ENCODE results near the gene SAPCD1. TPM values are rescaled to one million over a fixed set of nuclear protein-coding genes. Genes with fewer than 3 reads are reported as not detected.

The SAPCD1 gene
- total and polyA plus RNA-seq, 10 of the 15 experiments (the other 5 are each of a cell fraction or from before 2014, with no cell fraction given) = 1.6 to 13.0 (median 5.4) TPM

- peak; percentile 60; the same call in 1 of the 2 replicates for TF ChIP-seq MLLT1 (IDR thresholded peaks at IDR 0.05)
- peak; percentile 84 for TF ChIP-seq MEF2B (IDR thresholded peaks at IDR 0.05; ENCODE audit: partially characterized antibody, poor library complexity, severe bottlenecking)
- TF ChIP-seq CBFB (IDR thresholded peaks at IDR 0.05; ENCODE audit: low read depth) = no peak
- TF ChIP-seq MXI1 (IDR thresholded peaks at IDR 0.05; ENCODE audit: low read depth, low read length) = peak; percentile 69
- TF ChIP-seq FOXK2 (IDR thresholded peaks at IDR 0.05) = no peak
- TF ChIP-seq IRF4 (IDR thresholded peaks at IDR 0.05; ENCODE audit: low read depth, low read length) = 0 out of 2 replicates have a peak, but pooled peaks have one; percentile 42
- TF ChIP-seq IRF3 (IDR thresholded peaks at IDR 0.05) = no peak
- no peak for TF ChIP-seq E2F8 (IDR thresholded peaks at IDR 0.05; ENCODE audit: low read depth, partially characterized antibody)
- no peak for TF ChIP-seq ZNF207 (IDR thresholded peaks at IDR 0.05; ENCODE audit: borderline replicate concordance)
- no peak for TF ChIP-seq TAF1 (IDR thresholded peaks at IDR 0.05; ENCODE audit: borderline replicate concordance, low read depth, low read length)
- no peak for TF ChIP-seq NFXL1 (IDR thresholded peaks at IDR 0.05; ENCODE audit: borderline replicate concordance)
- no peak; the same call in none of the 2 replicates for TF ChIP-seq POLR2AphosphoS5 (IDR thresholded peaks at IDR 0.05; ENCODE audit: low read length)
- peak; percentile 73 for TF ChIP-seq POLR2A (IDR thresholded peaks at IDR 0.05; ENCODE audit: low read depth, low read length)
- 0 out of 2 replicates have a peak, but pooled peaks have one; percentile 42 for TF ChIP-seq RELB (IDR thresholded peaks at IDR 0.05; ENCODE audit: low read depth)
- TF ChIP-seq POU2F2 (IDR thresholded peaks at IDR 0.05; ENCODE audit: borderline replicate concordance, low read depth, low read length) = no peak
- no peak for TF ChIP-seq BRCA1 (IDR thresholded peaks at IDR 0.05; ENCODE audit: low read depth, low read length)
- no peak for TF ChIP-seq ZNF384 (IDR thresholded peaks at IDR 0.05; ENCODE audit: borderline replicate concordance, low read depth, low read length)
- TF ChIP-seq CEBPZ (IDR thresholded peaks at IDR 0.05; ENCODE audit: low read depth, low read length) = no peak
Observed at GRCh38 chr6:31734821-31735406, 27.5 kb upstream of the SAPCD1 start (continued).

Measured in GM12878 (cell line).